ENCODE results near the gene VCAN. TPM values are rescaled to one million over a fixed set of nuclear protein-coding genes. Genes with fewer than 3 reads are reported as not detected.

The VCAN gene
- total RNA-seq, 2 experiments from 2014 or later: not detected

DNA sequence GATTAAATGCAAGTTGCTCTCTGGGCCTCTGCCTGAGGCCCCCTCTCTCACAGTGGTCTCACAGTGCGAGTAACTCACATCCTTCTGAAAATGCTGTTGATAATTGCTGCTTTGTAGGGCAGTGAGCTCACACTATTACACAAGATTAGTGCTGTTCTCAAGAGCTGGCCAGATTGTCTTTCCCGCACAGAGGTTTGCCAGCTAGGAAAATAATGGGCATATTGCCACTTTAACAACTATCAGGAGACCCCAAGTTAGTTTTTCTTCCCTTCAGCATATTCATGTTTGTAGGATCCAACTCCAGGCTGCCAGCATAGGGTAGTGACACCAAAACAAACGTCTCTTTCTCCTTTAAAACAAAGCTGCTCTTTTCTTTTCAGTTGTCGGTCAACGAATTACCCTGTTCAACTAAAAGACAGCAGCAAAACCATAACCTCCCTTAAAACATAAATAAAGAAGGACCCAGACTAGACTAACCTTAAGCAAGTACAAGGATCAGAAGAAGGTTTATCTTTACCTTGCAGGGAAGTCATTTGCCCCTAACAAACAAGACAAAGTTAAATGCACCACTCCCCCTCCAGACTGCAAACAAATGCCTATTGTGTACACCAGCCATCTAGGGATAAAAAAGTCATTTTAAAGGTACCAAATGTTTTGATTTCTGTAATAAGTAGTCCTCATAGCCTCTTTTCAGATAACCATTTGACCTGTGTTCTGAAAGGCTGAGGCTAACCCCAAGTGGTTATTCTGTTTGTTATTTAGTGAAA is 91.4 kb downstream of the VCAN start:
- CTCF ChIA-PET: interaction anchor here (0.5 to 1.0 kb wide), 2 partner anchors 606 to 1251 kb away, joined by 4 to 5 read pairs; no protein-coding TSS in a partner anchor
- Mint-ChIP-seq H3K36me3 (ENCODE audit: low read depth) (no peaks in the 10 kb centered on the region), H3K27ac (no peak overlapping the region), H3K9me3 (no peaks in the 10 kb centered on the region), H3K27me3 (ENCODE audit: low read depth) (peaks cover 25% of the 10 kb centered on the region), H3K4me3 (no peak overlapping the region), H3K4me1 (ENCODE audit: low read depth) (no peaks in the 10 kb centered on the region)
- no peak for DNase-seq
- intact Hi-C loops (cut with micrococcal nuclease): loop anchor here (2.0 to 10.0 kb wide), 3 partner anchors 91 to 1250 kb away; partner anchors contain the start of gene VCAN

- Mint-ChIP-seq H3K27me3 (ENCODE audit: low read depth) (peaks cover 25% of the 10 kb centered on the region), H3K9me3 (no peaks in the 10 kb centered on the region), H3K4me3 (no peak overlapping the region), H3K36me3 (ENCODE audit: low read depth) (no peaks in the 10 kb centered on the region), H3K27ac (no peak overlapping the region), H3K4me1 (ENCODE audit: low read depth) (no peaks in the 10 kb centered on the region)
- DNase-seq: no peak
- intact Hi-C loops (cut with micrococcal nuclease): loop anchor here (1.0 to 10.0 kb wide), 6 partner anchors 91 to 1251 kb away; partner anchors contain the start of gene VCAN
- CTCF ChIA-PET: interaction anchor here (1.0 kb wide), 1 partner anchor 1252 kb away, joined by 5 read pairs; no protein-coding TSS in a partner anchor
Observed at GRCh38 chr5:83563631-83564030, 92.1 kb downstream of the VCAN start.

GRCh38 chr5:83564069-83564749 is 92.7 kb downstream of the VCAN start:
- CTCF ChIA-PET: interaction anchor here (0.7 to 1.0 kb wide), 3 partner anchors 8 to 1253 kb away, joined by 3 to 5 read pairs (median 3); no protein-coding TSS in a partner anchor
- H3K27me3 Mint-ChIP-seq (ENCODE audit: low read depth): peaks cover 25% of the 10 kb centered on the region
- DNase-seq: no peak
- H3K4me1 Mint-ChIP-seq (ENCODE audit: low read depth): no peaks in the 10 kb centered on the region
- no peaks in the 10 kb centered on the region for H3K9me3 Mint-ChIP-seq
- H3K4me3 Mint-ChIP-seq: no peak overlapping the region
- no peaks in the 10 kb centered on the region for H3K36me3 Mint-ChIP-seq (ENCODE audit: low read depth)
- intact Hi-C loops (cut with micrococcal nuclease): loop anchor here (1.0 to 10.0 kb wide), 5 partner anchors 92 to 1213 kb away; partner anchors contain the start of gene VCAN
- H3K27ac Mint-ChIP-seq: no peak overlapping the region

- DNase-seq: no peak
- H3K36me3 Mint-ChIP-seq (ENCODE audit: low read depth): no peaks in the 10 kb centered on the region
- intact Hi-C loops (cut with micrococcal nuclease): loop anchor here (10.0 kb wide), 1 partner anchor 773 kb away; no protein-coding TSS in a partner anchor
- no peaks in the 10 kb centered on the region for H3K9me3 Mint-ChIP-seq
- peaks cover 21% of the 10 kb centered on the region for H3K27me3 Mint-ChIP-seq (ENCODE audit: low read depth)
- CTCF ChIA-PET: no interaction called here
- H3K4me3 Mint-ChIP-seq: no peak overlapping the region
- H3K4me1 Mint-ChIP-seq (ENCODE audit: low read depth): no peaks in the 10 kb centered on the region
- no peak overlapping the region for H3K27ac Mint-ChIP-seq
Observed at GRCh38 chr5:83567741-83568140, 96.2 kb downstream of the VCAN start.

GRCh38 chr5:83568186-83568585 is 96.6 kb downstream of the VCAN start:
- peaks cover 17% of the 10 kb centered on the region for H3K27me3 Mint-ChIP-seq (ENCODE audit: low read depth)
- no peak for DNase-seq
- no peak overlapping the region for H3K27ac Mint-ChIP-seq
- intact Hi-C loops (cut with micrococcal nuclease): loop anchor here (10.0 kb wide), 1 partner anchor 773 kb away; no protein-coding TSS in a partner anchor
- CTCF ChIA-PET: no interaction called here
- no peaks in the 10 kb centered on the region for H3K36me3 Mint-ChIP-seq (ENCODE audit: low read depth)
- no peaks in the 10 kb centered on the region for H3K9me3 Mint-ChIP-seq
- H3K4me1 Mint-ChIP-seq (ENCODE audit: low read depth): no peaks in the 10 kb centered on the region
- no peak overlapping the region for H3K4me3 Mint-ChIP-seq

- H3K27me3 Mint-ChIP-seq (ENCODE audit: low read depth): peaks cover 14% of the 10 kb centered on the region
- no peak for DNase-seq
- intact Hi-C loops (cut with micrococcal nuclease): no loop called here
- H3K4me1 Mint-ChIP-seq (ENCODE audit: low read depth): no peaks in the 10 kb centered on the region
- CTCF ChIA-PET: no interaction called here
- no peaks in the 10 kb centered on the region for H3K9me3 Mint-ChIP-seq
- H3K4me3 Mint-ChIP-seq: no peak overlapping the region
- no peaks in the 10 kb centered on the region for H3K36me3 Mint-ChIP-seq (ENCODE audit: low read depth)
- H3K27ac Mint-ChIP-seq: no peak overlapping the region
Observed at GRCh38 chr5:83570916-83571315, 99.4 kb downstream of the VCAN start.

GRCh38 chr5:83572271-83572670 is 100.7 kb downstream of the VCAN start:
- no peaks in the 10 kb centered on the region for H3K4me1 Mint-ChIP-seq (ENCODE audit: low read depth)
- H3K27ac Mint-ChIP-seq: no peak overlapping the region
- H3K4me3 Mint-ChIP-seq: no peak overlapping the region
- peaks cover 11% of the 10 kb centered on the region for H3K27me3 Mint-ChIP-seq (ENCODE audit: low read depth)
- no peaks in the 10 kb centered on the region for H3K9me3 Mint-ChIP-seq
- DNase-seq: no peak
- intact Hi-C loops (cut with micrococcal nuclease): no loop called here
- CTCF ChIA-PET: no interaction called here
- H3K36me3 Mint-ChIP-seq (ENCODE audit: low read depth): no peaks in the 10 kb centered on the region

- no peak overlapping the region for H3K27ac Mint-ChIP-seq
- H3K9me3 Mint-ChIP-seq: no peaks in the 10 kb centered on the region
- H3K36me3 Mint-ChIP-seq (ENCODE audit: low read depth): no peaks in the 10 kb centered on the region
- no peak overlapping the region for H3K4me3 Mint-ChIP-seq
- DNase-seq: no peak
- H3K4me1 Mint-ChIP-seq (ENCODE audit: low read depth): no peaks in the 10 kb centered on the region
- CTCF ChIA-PET: no interaction called here
- H3K27me3 Mint-ChIP-seq (ENCODE audit: low read depth): peaks cover 12% of the 10 kb centered on the region
- intact Hi-C loops (cut with micrococcal nuclease): no loop called here
Observed at GRCh38 chr5:83576341-83576740, 104.8 kb downstream of the VCAN start.

- H3K4me1 Mint-ChIP-seq (ENCODE audit: low read depth): no peaks in the 10 kb centered on the region
- peaks cover 14% of the 10 kb centered on the region for H3K27me3 Mint-ChIP-seq (ENCODE audit: low read depth)
- no peak for DNase-seq
- CTCF ChIA-PET: no interaction called here
- H3K36me3 Mint-ChIP-seq (ENCODE audit: low read depth): no peaks in the 10 kb centered on the region
- H3K27ac Mint-ChIP-seq: no peak overlapping the region
- no peaks in the 10 kb centered on the region for H3K9me3 Mint-ChIP-seq
- intact Hi-C loops (cut with micrococcal nuclease): no loop called here
- H3K4me3 Mint-ChIP-seq: no peak overlapping the region
Observed at GRCh38 chr5:83577036-83577636, 105.6 kb downstream of the VCAN start.

DNA sequence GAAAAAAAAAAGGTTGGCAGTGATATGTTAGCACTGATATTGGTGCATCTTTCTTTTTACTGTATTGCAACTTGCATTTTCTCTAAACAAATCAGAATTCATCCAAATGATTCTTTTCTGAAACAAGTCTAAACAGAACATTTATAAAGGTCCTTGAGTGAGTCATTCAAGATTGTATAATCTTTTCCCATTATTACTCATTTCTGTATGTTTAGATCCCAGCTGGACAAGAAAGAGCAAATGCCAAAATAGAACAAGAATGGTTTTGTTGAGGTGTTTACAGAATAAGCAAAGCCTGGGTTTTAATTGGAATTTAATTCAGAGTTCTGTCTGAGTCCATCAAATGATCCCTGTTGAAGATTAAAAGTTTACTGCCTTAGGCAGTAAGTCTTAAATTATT is 112.3 kb downstream of the VCAN start:
- intact Hi-C loops (cut with micrococcal nuclease): no loop called here
- Mint-ChIP-seq H3K4me3 (no peak overlapping the region), H3K27me3 (ENCODE audit: low read depth) (peaks cover 14% of the 10 kb centered on the region), H3K27ac (no peak overlapping the region), H3K36me3 (ENCODE audit: low read depth) (no peaks in the 10 kb centered on the region), H3K4me1 (ENCODE audit: low read depth) (no peaks in the 10 kb centered on the region), H3K9me3 (no peaks in the 10 kb centered on the region)
- CTCF ChIA-PET: no interaction called here
- DNase-seq: no peak

DNA sequence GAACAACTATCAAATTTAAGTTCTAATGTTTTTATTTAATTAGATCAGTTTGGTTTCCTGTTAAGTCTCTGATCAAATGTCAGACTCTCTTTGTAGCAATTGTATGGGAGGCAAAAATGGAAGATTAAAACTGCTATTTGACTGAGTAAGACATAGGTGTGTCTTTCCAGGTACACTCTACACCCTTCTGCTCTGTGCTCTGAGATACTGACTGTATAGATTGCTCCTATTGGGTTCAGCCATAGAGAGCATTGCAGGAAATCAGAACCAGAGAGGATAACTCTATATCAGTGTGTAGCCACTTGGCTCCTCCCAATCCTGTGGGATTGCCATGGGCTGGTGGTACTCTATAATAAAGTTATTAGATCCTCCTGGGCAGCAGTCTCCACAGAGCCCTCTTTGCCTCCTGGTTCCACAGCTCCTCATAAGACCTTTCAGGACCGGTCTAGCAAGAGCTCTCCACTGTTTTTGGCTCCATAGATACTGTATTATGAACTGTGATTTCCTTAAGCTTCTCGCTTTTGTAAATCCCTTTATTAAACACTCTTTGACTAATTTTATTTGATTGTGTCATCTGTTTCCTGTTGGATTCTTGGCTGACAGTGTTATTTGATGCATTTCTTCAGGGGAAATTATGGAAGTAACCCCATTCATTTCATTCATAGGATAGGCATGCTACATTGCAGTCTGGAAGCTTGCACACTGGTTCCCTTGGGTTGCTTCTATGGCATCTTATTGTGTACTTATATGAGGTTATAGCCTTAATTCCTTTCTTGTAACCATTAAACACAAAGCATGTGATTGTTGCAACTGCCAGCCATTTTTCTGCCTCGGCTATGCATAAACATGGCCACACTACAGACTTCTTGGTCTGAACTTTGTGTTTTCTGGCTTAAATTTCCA is 115.6 kb downstream of the VCAN start:
- H3K27me3 Mint-ChIP-seq (ENCODE audit: low read depth): peaks cover 8% of the 10 kb centered on the region
- no peak overlapping the region for H3K4me3 Mint-ChIP-seq
- H3K36me3 Mint-ChIP-seq (ENCODE audit: low read depth): no peaks in the 10 kb centered on the region
- H3K9me3 Mint-ChIP-seq: no peaks in the 10 kb centered on the region
- no peak overlapping the region for H3K27ac Mint-ChIP-seq
- CTCF ChIA-PET: no interaction called here
- DNase-seq: no peak
- intact Hi-C loops (cut with micrococcal nuclease): no loop called here
- no peaks in the 10 kb centered on the region for H3K4me1 Mint-ChIP-seq (ENCODE audit: low read depth)

DNA sequence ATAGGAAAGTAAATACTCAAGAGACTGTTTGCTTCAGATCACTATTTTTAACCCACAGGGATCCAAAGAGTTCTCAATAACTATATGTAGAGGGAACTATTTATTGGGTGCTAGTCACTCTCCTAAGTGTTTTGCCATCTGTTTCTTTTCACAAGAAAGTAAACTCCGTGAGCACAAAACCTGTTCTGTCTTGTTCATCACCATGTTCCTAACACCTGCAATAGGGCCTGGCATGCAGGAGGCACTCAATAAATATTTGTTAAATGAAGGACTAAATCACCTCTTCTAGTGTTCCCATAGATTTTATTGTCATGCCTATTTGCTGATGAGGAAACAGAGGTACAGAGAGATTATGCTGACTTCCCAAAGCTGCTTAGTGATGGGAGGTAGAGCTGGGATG is 118.2 kb downstream of the VCAN start:
- Mint-ChIP-seq H3K27me3 (ENCODE audit: low read depth) (peaks cover 4% of the 10 kb centered on the region), H3K4me3 (no peak overlapping the region), H3K27ac (no peak overlapping the region), H3K4me1 (ENCODE audit: low read depth) (no peaks in the 10 kb centered on the region), H3K9me3 (no peaks in the 10 kb centered on the region), H3K36me3 (ENCODE audit: low read depth) (no peaks in the 10 kb centered on the region)
- DNase-seq: no peak
- intact Hi-C loops (cut with micrococcal nuclease): no loop called here
- CTCF ChIA-PET: no interaction called here
